ENCODE results near the gene TNN. TPM values are rescaled to one million over a fixed set of nuclear protein-coding genes. Genes with fewer than 3 reads are reported as not detected.

TNN gene
- total RNA-seq, 2 donors from 2014 or later, result 0.09 TPM; not detected in 1

- Mint-ChIP-seq H3K4me1 (peaks cover 29% of the 10 kb centered on the region), H3K9me3 (no peaks in the 10 kb centered on the region), H3K27me3 (ENCODE audit: insufficient read depth) (no peaks in the 10 kb centered on the region), H3K4me3 (no peak overlapping the region), H3K27ac (no peak overlapping the region), H3K36me3 (ENCODE audit: low read depth) (peaks cover 10% of the 10 kb centered on the region)
- no peak for DNase-seq
- no peak overlapping the region for H3K9ac ChIP-seq (ENCODE audit: extremely low read depth, low read length, poor library complexity, severe bottlenecking)
- H3K4me3 ChIP-seq (ENCODE audit: low read length), result no peak overlapping the region
- H3K36me3 ChIP-seq (ENCODE audit: control insufficient read depth, insufficient read depth, low read length), result peaks cover 10% of the 10 kb centered on the region
- H3K9me3 ChIP-seq (ENCODE audit: control insufficient read depth, low read length), result no peaks in the 10 kb centered on the region
- TF ChIP-seq CTCF (conservative IDR thresholded peaks at IDR 0.05), result no peak
- peaks cover 9% of the 10 kb centered on the region for H3K4me1 ChIP-seq (ENCODE audit: control insufficient read depth, insufficient read depth, low read length)
- no peaks in the 10 kb centered on the region for H3K27me3 ChIP-seq (ENCODE audit: control insufficient read depth, insufficient read depth, low read length, poor library complexity, severe bottlenecking)
- WGBS, 2 experiments (ENCODE audit: insufficient coverage in 1 of 2, insufficient read length in 1 of 2), result 94 to 98% methylated on average over 3 of the region's 5 CpGs
- H3K27ac ChIP-seq (ENCODE audit: low read depth, low read length), result no peak overlapping the region
These were observed 106.9 kb downstream of the TNN start for GRCh38 chr1:175174309-175175102.

GRCh38 chr1:175176246-175176645 lies 108.6 kb downstream of the TNN start:
- Histone ChIP-seq H3K36me3 (ENCODE audit: control insufficient read depth, insufficient read depth, low read length) (peaks cover 7% of the 10 kb centered on the region), H3K27ac (ENCODE audit: low read depth, low read length) (no peak overlapping the region), H3K4me3 (ENCODE audit: low read length) (no peak overlapping the region), H3K4me1 (ENCODE audit: control insufficient read depth, insufficient read depth, low read length) (peaks cover 2% of the 10 kb centered on the region), H3K9me3 (ENCODE audit: control insufficient read depth, low read length) (no peaks in the 10 kb centered on the region), H3K27me3 (ENCODE audit: control insufficient read depth, insufficient read depth, low read length, poor library complexity, severe bottlenecking) (no peaks in the 10 kb centered on the region), H3K9ac (ENCODE audit: extremely low read depth, low read length, poor library complexity, severe bottlenecking) (no peak overlapping the region)
- Mint-ChIP-seq H3K9me3 (no peaks in the 10 kb centered on the region), H3K4me3 (no peak overlapping the region), H3K27ac (no peak overlapping the region), H3K36me3 (ENCODE audit: low read depth) (peaks cover 10% of the 10 kb centered on the region), H3K27me3 (ENCODE audit: insufficient read depth) (no peaks in the 10 kb centered on the region), H3K4me1 (peaks cover 13% of the 10 kb centered on the region)
- TF ChIP-seq CTCF (conservative IDR thresholded peaks at IDR 0.05), result no peak
- 100% methylated on average over 1 of the region's 1 CpG; no CpG with 5 or more reads in 1 of the 2 experiments for WGBS, 2 experiments (ENCODE audit: insufficient coverage in 1 of 2, insufficient read length in 1 of 2)
- no peak for DNase-seq

- no peaks in the 10 kb centered on the region for H3K9me3 Mint-ChIP-seq
- no peaks in the 10 kb centered on the region for H3K4me1 ChIP-seq (ENCODE audit: control insufficient read depth, insufficient read depth, low read length)
- H3K27me3 Mint-ChIP-seq (ENCODE audit: insufficient read depth), result no peaks in the 10 kb centered on the region
- no peak overlapping the region for H3K4me3 Mint-ChIP-seq
- 92% methylated on average over 1 of the region's 1 CpG; no CpG with 5 or more reads in 1 of the 2 experiments for WGBS, 2 experiments (ENCODE audit: insufficient coverage in 1 of 2, insufficient read length in 1 of 2)
- H3K27ac Mint-ChIP-seq, result no peak overlapping the region
- H3K27me3 ChIP-seq (ENCODE audit: control insufficient read depth, insufficient read depth, low read length, poor library complexity, severe bottlenecking), result no peaks in the 10 kb centered on the region
- H3K4me1 Mint-ChIP-seq, result peaks cover 5% of the 10 kb centered on the region
- H3K9ac ChIP-seq (ENCODE audit: extremely low read depth, low read length, poor library complexity, severe bottlenecking), result no peak overlapping the region
- H3K4me3 ChIP-seq (ENCODE audit: low read length), result no peak overlapping the region
- TF ChIP-seq CTCF (conservative IDR thresholded peaks at IDR 0.05), result no peak
- peaks cover 10% of the 10 kb centered on the region for H3K36me3 Mint-ChIP-seq (ENCODE audit: low read depth)
- H3K27ac ChIP-seq (ENCODE audit: low read depth, low read length), result no peak overlapping the region
- no peak for DNase-seq
- peaks cover 7% of the 10 kb centered on the region for H3K36me3 ChIP-seq (ENCODE audit: control insufficient read depth, insufficient read depth, low read length)
- no peaks in the 10 kb centered on the region for H3K9me3 ChIP-seq (ENCODE audit: control insufficient read depth, low read length)
These were observed 110.4 kb downstream of the TNN start for GRCh38 chr1:175178056-175178455.

All from endodermal cell (in vitro differentiated cells).